PC-9 (cell line): ENCODE measurements around the gene CEACAM20.

Experiments used
- EZH2 ChIP-seq: fragments of 200-600 bp; sonication (generic); IDR thresholded peaks from 2 replicates; pipeline ENCODE4 v1.8.0; 2017; ENCODE audit warnings: antibody characterized with exemption, low read depth
- TF ChIP-seq, protein P1 (sequence below): fragments of 200-600 bp; sonication (generic); conservative IDR thresholded peaks from 2 replicates; pipeline ENCODE4 v1.6.1; 2017; ENCODE audit warnings: mixed run types, antibody characterized with exemption, mild to moderate bottlenecking, moderate library complexity

DNA sequence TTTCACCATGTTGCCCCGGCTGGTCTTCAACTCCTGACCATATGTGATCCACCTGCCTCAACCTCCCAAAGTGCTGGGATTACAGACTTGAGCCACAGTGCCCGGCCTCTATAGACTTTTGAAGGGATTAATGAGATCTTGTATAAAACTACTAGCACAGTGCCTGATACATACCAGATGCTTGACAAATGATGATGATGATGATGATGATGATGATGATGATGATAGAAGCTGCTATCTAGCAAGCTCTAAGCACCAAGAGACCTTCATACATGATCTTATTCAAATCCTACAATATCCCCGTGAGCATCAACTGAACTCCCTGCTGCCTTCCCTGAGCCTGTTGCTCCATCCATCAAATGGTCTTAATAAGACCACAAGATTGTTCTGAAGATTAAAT lies 14.4 kb downstream of the CEACAM20 start:
- TF ChIP-seq, protein P1, sequence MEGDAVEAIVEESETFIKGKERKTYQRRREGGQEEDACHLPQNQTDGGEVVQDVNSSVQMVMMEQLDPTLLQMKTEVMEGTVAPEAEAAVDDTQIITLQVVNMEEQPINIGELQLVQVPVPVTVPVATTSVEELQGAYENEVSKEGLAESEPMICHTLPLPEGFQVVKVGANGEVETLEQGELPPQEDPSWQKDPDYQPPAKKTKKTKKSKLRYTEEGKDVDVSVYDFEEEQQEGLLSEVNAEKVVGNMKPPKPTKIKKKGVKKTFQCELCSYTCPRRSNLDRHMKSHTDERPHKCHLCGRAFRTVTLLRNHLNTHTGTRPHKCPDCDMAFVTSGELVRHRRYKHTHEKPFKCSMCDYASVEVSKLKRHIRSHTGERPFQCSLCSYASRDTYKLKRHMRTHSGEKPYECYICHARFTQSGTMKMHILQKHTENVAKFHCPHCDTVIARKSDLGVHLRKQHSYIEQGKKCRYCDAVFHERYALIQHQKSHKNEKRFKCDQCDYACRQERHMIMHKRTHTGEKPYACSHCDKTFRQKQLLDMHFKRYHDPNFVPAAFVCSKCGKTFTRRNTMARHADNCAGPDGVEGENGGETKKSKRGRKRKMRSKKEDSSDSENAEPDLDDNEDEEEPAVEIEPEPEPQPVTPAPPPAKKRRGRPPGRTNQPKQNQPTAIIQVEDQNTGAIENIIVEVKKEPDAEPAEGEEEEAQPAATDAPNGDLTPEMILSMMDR, result no peak
- no peak for TF ChIP-seq EZH2
